SK-N-SH (cell line): ENCODE measurements around the gene HOTAIR. TPM values are rescaled to one million over a fixed set of nuclear protein-coding genes. Genes with fewer than 3 reads are reported as not detected.

Experiments
- CTCF ChIA-PET: fragments of 300-600, 350-600 bp; formaldehyde crosslinking; extraction: SDS; loops from one replicate; lab custom pipeline; 2021; lab: Yijun Ruan, JAX
- POLR2A ChIA-PET: fragments of 350-600 bp; sonication (Branson Sonifier 250); formaldehyde crosslinking; extraction: SDS; loops from one replicate; lab custom pipeline; 2020; ENCODE audit warnings: antibody characterized with exemption, inconsistent platforms; lab: Yijun Ruan, JAX
- DNase-seq: peaks from one replicate; pipeline ENCODE4 v3.0.0; 2012
- H2AFZ ChIP-seq: fragments of 200-600 bp; sonication (generic); 2 replicates; pipeline ENCODE4 v1.8.1; 2016; ENCODE audit warnings: antibody characterized with exemption, mild to moderate bottlenecking, low read depth
- H3F3A ChIP-seq: fragments of 200-600 bp; sonication (generic); replicated peaks from 2 replicates; pipeline ENCODE3; 2016; ENCODE audit warnings: antibody characterized with exemption, mild to moderate bottlenecking; ENCODE audit not compliant: insufficient read depth
- H3K27ac ChIP-seq, 2 experiments: fragments of 200-500 bp in 1 of 2; fragments of 200-600 bp in 1 of 2; sonication (Bioruptor generic) in 1 of 2; sonication (generic), shearing (Covaris generic) in 1 of 2; 2 replicates each; pipeline versions ENCODE4 v1.5.1 to v1.6.1; 2014 to 2016; ENCODE audit warnings: low read depth in 2 of 2, inconsistent platforms in 1 of 2, low read length in 1 of 2, mild to moderate bottlenecking in 1 of 2, mixed read lengths in 1 of 2
- H3K27me3 ChIP-seq: fragments of 200-600 bp; sonication (generic), shearing (Covaris generic); 2 replicates; pipeline ENCODE4 v1.6.1; 2016; ENCODE audit warnings: mixed run types; ENCODE audit not compliant: insufficient read depth
- H3K36me3 ChIP-seq, 2 experiments: fragments of 200-500 bp in 1 of 2; fragments of 200-600 bp in 1 of 2; sonication (Bioruptor generic) in 1 of 2; sonication (generic) in 1 of 2; replicated peaks in 1 of 2; 2 replicates each; pipeline versions ENCODE3 to v1.5.1; 2014 to 2016; ENCODE audit warnings: low read length in 1 of 2, mild to moderate bottlenecking in 1 of 2; ENCODE audit not compliant: insufficient read depth in 2 of 2, control insufficient read depth in 1 of 2
- H3K4me1 ChIP-seq, 2 experiments: fragments of 200-500 bp in 1 of 2; fragments of 200-600 bp in 1 of 2; sonication (Bioruptor generic) in 1 of 2; sonication (generic), shearing (Covaris generic) in 1 of 2; 2 replicates each; pipeline versions ENCODE4 v1.5.1 to v1.6.1; 2014 to 2016; ENCODE audit warnings: low read depth in 1 of 2, low read length in 1 of 2, mixed run types in 1 of 2; ENCODE audit not compliant: insufficient read depth in 2 of 2, control insufficient read depth in 1 of 2
- H3K4me2 ChIP-seq: fragments of 200-600 bp; sonication (generic), shearing (Covaris generic); 2 replicates; pipeline ENCODE4 v1.6.1; 2017; ENCODE audit warnings: mixed run types
- H3K4me3 ChIP-seq, 2 experiments: fragments of 200-500 bp in 1 of 2; fragments of 200-600 bp in 1 of 2; sonication (Bioruptor generic) in 1 of 2; sonication (generic), shearing (Covaris generic) in 1 of 2; 2 replicates each; pipeline versions ENCODE4 v1.5.1 to v1.8.1; 2014 to 2016; ENCODE audit warnings: low read depth in 2 of 2, inconsistent platforms in 1 of 2, low read length in 1 of 2, mild to moderate bottlenecking in 1 of 2, mixed read lengths in 1 of 2, moderate library complexity in 1 of 2
- H3K79me2 ChIP-seq: fragments of 200-600 bp; sonication (generic); 2 replicates; pipeline ENCODE4 v1.8.1; 2017; ENCODE audit warnings: mild to moderate bottlenecking; ENCODE audit not compliant: insufficient read depth
- H3K9ac ChIP-seq: fragments of 200-600 bp; sonication (generic); 2 replicates; pipeline ENCODE4 v1.6.1; 2017; ENCODE audit warnings: mixed run types
- H3K9me2 ChIP-seq: fragments of 200-600 bp; sonication (generic); 2 replicates; pipeline ENCODE4 v1.6.1; 2017; ENCODE audit warnings: mixed run types
- H3K9me3 ChIP-seq: fragments of 200-600 bp; sonication (generic); 2 replicates; pipeline ENCODE4 v1.6.1; 2017; ENCODE audit warnings: mixed run types, mild to moderate bottlenecking, moderate library complexity
- H4K20me1 ChIP-seq: fragments of 200-600 bp; sonication (generic); 2 replicates; pipeline ENCODE4 v1.6.1; 2017; ENCODE audit warnings: mild to moderate bottlenecking, mixed run types; ENCODE audit not compliant: insufficient read depth
- CTCF ChIP-seq: fragments of 200-600 bp; sonication (generic); IDR thresholded peaks from 2 replicates; pipeline ENCODE4 v1.6.1; 2017; ENCODE audit warnings: antibody characterized with exemption, mild to moderate bottlenecking, moderate library complexity
- EZH2phosphoT487 ChIP-seq: fragments of 200-600 bp; sonication (generic); IDR thresholded peaks from 2 replicates; pipeline ENCODE4 v1.6.1; 2017; ENCODE audit warnings: low read depth, mixed run types, mild to moderate bottlenecking, antibody characterized with exemption, moderate library complexity, borderline replicate concordance
- FOXM1 ChIP-seq: IDR thresholded peaks from 2 replicates; pipeline ENCODE4 v1.4.0; 2012; ENCODE audit warnings: low read depth, mild to moderate bottlenecking
- GABPA ChIP-seq: IDR thresholded peaks from 2 replicates; pipeline ENCODE4 v1.4.0; 2012; ENCODE audit warnings: low read depth, mild to moderate bottlenecking
- RAD21 ChIP-seq: IDR thresholded peaks from 2 replicates; pipeline ENCODE4 v1.6.1; 2012; ENCODE audit warnings: mild to moderate bottlenecking, low read length
- SIN3A ChIP-seq: IDR thresholded peaks from 2 replicates; pipeline ENCODE4 v1.6.1; 2012; ENCODE audit warnings: low read depth, mild to moderate bottlenecking, low read length, moderate library complexity, borderline replicate concordance
- WGBS: methylation state at CpG from one replicate; pipeline ENCODE4 v1.1.6; 2017; ENCODE audit warnings: low lambda C conversion rate; 5-methylcytosine and 5-hydroxymethylcytosine counted together
- polyA plus RNA-seq, 3 experiments: library from polyadenylated mRNA; depleted of rRNA; stranded (reverse); fragments of >200 nt; gene quantifications; 2 replicates each; pipeline ENCODE4 v1.2.3, GENCODE V29; 2012
- TF ChIP-seq, protein P1 (sequence below): IDR thresholded peaks from 2 replicates; pipeline ENCODE4 v1.6.1; 2012; ENCODE audit warnings: mild to moderate bottlenecking, low read depth, low read length, moderate library complexity

Gene HOTAIR
- polyA plus RNA-seq, 1 of the 3 experiments (the other 2 are of a cell fraction), result not detected

DNA sequence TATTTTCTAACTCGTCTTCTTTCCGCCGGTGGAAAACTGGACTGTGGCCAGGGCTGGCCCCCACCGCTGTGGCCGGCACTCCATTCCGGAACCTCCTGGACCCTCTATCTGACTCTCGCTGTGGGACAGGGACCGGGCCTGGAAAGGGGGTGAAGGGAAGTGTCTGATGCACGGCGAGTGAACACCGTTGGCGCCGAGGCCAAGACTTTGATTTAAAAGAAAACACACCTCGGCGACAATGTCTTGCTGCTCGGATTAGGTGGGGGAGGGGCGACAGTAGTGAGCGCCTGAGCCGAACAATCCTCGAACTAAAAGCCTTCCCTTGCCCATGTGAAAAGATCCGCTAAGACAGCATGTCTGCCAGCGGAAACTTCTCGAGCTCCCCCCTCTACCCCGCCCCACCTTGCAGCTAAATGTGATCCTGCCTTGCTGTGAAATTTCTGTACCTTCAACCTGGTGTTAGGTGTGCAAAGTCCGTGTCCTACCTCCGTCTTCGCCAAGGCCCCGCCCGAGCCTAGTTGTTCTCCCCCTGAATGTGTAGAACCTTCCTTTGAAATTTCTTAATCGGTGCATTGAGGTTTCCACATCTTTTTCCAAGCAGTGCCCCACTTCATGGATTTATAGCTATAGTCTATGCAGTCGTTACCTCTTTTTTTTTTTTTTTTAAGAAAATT is 862 bp upstream of the HOTAIR start:
- no peaks in the 10 kb centered on the region for H3K79me2 ChIP-seq
- CTCF ChIA-PET, result interaction anchor here (0.8 to 12.7 kb wide), 6 partner anchors 9 to 238 kb away, joined by 3 to 134 read pairs (median 4); partner anchors contain the start of genes HOXC10 and HOXC9
- H3K27ac ChIP-seq, result no peak overlapping the region
- peaks cover 98% of the 10 kb centered on the region for H3K27me3 ChIP-seq
- 32% methylated on average over 30 of the region's 31 CpGs for WGBS
- H3K4me1 ChIP-seq, result peaks cover 0 to 2% of the 10 kb centered on the region in 2 experiments; a peak in 2 of 4 replicates
- POLR2A ChIA-PET, result no interaction called here
- no peak overlapping the region for H2AFZ ChIP-seq
- no peak overlapping the region for H3K4me3 ChIP-seq
- 0 out of 2 replicates have a peak overlapping the region, but pooled peaks have one; percentile 56 for H3K4me2 ChIP-seq
- H3F3A ChIP-seq, result peaks cover 3% of the 10 kb centered on the region
- 0 out of 2 replicates have a peak, but pooled peaks cover 2% of the 10 kb centered on the region for H4K20me1 ChIP-seq
- TF ChIP-seq SIN3A (no peak), CTCF (no peak), FOXM1 (no peak)
- H3K9me2 ChIP-seq, result no peaks in the 10 kb centered on the region
- H3K9ac ChIP-seq, result no peak overlapping the region
- no peak for DNase-seq
- no peaks in the 10 kb centered on the region for H3K9me3 ChIP-seq
- no peaks in the 10 kb centered on the region for H3K36me3 ChIP-seq

DNA sequence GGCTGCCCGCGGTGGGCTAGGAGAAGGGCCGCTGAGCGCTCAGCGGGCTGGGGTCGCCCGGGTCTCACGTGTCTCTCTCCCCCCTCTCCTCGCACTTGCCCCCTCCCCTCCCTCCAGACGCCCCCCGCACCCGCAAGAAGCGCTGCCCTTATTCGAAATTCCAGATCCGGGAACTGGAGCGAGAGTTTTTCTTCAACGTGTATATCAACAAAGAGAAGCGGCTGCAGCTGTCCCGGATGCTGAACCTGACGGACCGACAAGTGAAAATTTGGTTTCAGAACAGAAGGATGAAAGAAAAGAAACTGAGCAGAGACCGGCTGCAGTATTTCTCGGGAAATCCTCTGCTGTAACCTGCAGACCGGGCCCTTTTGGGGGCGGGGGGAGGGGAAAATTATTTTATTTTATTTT is 314 bp upstream of the HOTAIR start:
- no peaks in the 10 kb centered on the region for H3K9me2 ChIP-seq
- no peak overlapping the region for H3K9ac ChIP-seq
- peaks cover 3% of the 10 kb centered on the region for H3F3A ChIP-seq
- 17% methylated on average over 25 of the region's 25 CpGs for WGBS
- no peaks in the 10 kb centered on the region for H3K9me3 ChIP-seq
- no peaks in the 10 kb centered on the region for H3K36me3 ChIP-seq
- 0 out of 2 replicates have a peak, but pooled peaks cover 2% of the 10 kb centered on the region for H4K20me1 ChIP-seq
- H3K79me2 ChIP-seq, result no peaks in the 10 kb centered on the region
- peaks cover 98% of the 10 kb centered on the region for H3K27me3 ChIP-seq
- H3K4me2 ChIP-seq, result peak overlapping the region; percentile 56; the same call in 1 of the 2 replicates
- CTCF ChIA-PET, result interaction anchor here (1.7 to 12.7 kb wide), 3 partner anchors 13 to 239 kb away, joined by 5 to 134 read pairs (median 15); partner anchors contain the start of gene HOXC10
- no peak overlapping the region for H3K27ac ChIP-seq
- no peak overlapping the region for H3K4me3 ChIP-seq
- DNase-seq, result no peak
- POLR2A ChIA-PET, result no interaction called here
- peaks cover 0 to 2% of the 10 kb centered on the region in 2 experiments; a peak in 2 of 4 replicates for H3K4me1 ChIP-seq
- no peak overlapping the region for H2AFZ ChIP-seq
- TF ChIP-seq EZH2phosphoT487, result 0 out of 2 replicates have a peak, but pooled peaks have one; percentile 4
- TF ChIP-seq, protein P1, sequence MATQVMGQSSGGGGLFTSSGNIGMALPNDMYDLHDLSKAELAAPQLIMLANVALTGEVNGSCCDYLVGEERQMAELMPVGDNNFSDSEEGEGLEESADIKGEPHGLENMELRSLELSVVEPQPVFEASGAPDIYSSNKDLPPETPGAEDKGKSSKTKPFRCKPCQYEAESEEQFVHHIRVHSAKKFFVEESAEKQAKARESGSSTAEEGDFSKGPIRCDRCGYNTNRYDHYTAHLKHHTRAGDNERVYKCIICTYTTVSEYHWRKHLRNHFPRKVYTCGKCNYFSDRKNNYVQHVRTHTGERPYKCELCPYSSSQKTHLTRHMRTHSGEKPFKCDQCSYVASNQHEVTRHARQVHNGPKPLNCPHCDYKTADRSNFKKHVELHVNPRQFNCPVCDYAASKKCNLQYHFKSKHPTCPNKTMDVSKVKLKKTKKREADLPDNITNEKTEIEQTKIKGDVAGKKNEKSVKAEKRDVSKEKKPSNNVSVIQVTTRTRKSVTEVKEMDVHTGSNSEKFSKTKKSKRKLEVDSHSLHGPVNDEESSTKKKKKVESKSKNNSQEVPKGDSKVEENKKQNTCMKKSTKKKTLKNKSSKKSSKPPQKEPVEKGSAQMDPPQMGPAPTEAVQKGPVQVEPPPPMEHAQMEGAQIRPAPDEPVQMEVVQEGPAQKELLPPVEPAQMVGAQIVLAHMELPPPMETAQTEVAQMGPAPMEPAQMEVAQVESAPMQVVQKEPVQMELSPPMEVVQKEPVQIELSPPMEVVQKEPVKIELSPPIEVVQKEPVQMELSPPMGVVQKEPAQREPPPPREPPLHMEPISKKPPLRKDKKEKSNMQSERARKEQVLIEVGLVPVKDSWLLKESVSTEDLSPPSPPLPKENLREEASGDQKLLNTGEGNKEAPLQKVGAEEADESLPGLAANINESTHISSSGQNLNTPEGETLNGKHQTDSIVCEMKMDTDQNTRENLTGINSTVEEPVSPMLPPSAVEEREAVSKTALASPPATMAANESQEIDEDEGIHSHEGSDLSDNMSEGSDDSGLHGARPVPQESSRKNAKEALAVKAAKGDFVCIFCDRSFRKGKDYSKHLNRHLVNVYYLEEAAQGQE, result no peak
- no peak for TF ChIP-seq RAD21
- no peak for TF ChIP-seq GABPA
